GM12878 (cell line): ENCODE results near the gene PLEKHN1. TPM values are rescaled to one million over a fixed set of nuclear protein-coding genes. Genes with fewer than 3 reads are reported as not detected.

Experiments
- ATAC-seq: fragments of 200-7000 bp; cut with Tn5 transposase; 3 replicates; pipeline ENCODE4 v1.9.1; 2020; ENCODE audit warnings: mild to moderate bottlenecking, moderate library complexity
- BruUV-seq: library from RNA; stranded (reverse); fragments of 400-500 nt; replicated peaks from 2 replicates; lab custom pipeline; 2021; lab: Mats Ljungman, UMichigan
- CTCF ChIA-PET: fragments of 300-600 bp; sonication (Branson Sonifier 250); formaldehyde crosslinking; extraction: SDS; loops from one replicate; lab custom pipeline; 2021; ENCODE audit warnings: inconsistent platforms; lab: Yijun Ruan, JAX
- POLR2A ChIA-PET: fragments of 350-600 bp; formaldehyde crosslinking; extraction: SDS; loops from one replicate; lab custom pipeline; 2021; ENCODE audit warnings: inconsistent platforms; lab: Charles Lee
- RAD21 ChIA-PET: fragments of 300-600 bp; sonication (Branson Sonifier 250); formaldehyde crosslinking; loops from one replicate; lab custom pipeline; 2023; ENCODE audit warnings: antibody characterized with exemption; ENCODE audit not compliant: unreplicated experiment; lab: Charles Lee
- SMC1A ChIA-PET: fragments of 300-600 bp; sonication (Branson Sonifier 250); formaldehyde crosslinking; loops from one replicate; lab custom pipeline; 2023; ENCODE audit not compliant: unreplicated experiment, uncharacterized antibody; lab: Charles Lee
- DNase-seq: peaks from one replicate; pipeline ENCODE4 v3.0.0-alpha.2; 2011; ENCODE audit warnings: low read depth, low spot score
- FAIRE-seq: peaks from 3 replicates; lab custom pipeline; 2011; peaks lifted over from hg19 to GRCh38; lab: Jason Lieb, UNC
- H2AFZ ChIP-seq: 2 replicates; pipeline ENCODE4 v1.6.0; 2011; ENCODE audit warnings: low read depth, low read length, control low read depth; ENCODE audit not compliant: control insufficient read depth
- H3K27ac ChIP-seq: 2 replicates; pipeline ENCODE4 v1.5.1; 2011; ENCODE audit warnings: control low read depth; ENCODE audit not compliant: control insufficient read depth, insufficient read depth
- H3K27me3 ChIP-seq, 2 experiments: replicated peaks in 1 of 2; 2 replicates each; pipeline versions ENCODE4 v1.6.0 to v1.6.1; 2011; ENCODE audit warnings: low read length in 1 of 2; ENCODE audit not compliant: control insufficient read depth in 2 of 2, insufficient read depth in 2 of 2
- H3K36me3 ChIP-seq, 2 experiments: 2 replicates each; pipeline ENCODE4 v1.5.1; 2011; ENCODE audit warnings: low read length in 1 of 2; ENCODE audit not compliant: control insufficient read depth in 2 of 2, insufficient read depth in 2 of 2
- H3K4me1 ChIP-seq: 2 replicates; pipeline ENCODE4 v1.6.1; 2011; ENCODE audit warnings: mild to moderate bottlenecking, low read length, moderate library complexity, mixed read lengths; ENCODE audit not compliant: control insufficient read depth, insufficient read depth
- H3K4me2 ChIP-seq: 2 replicates; pipeline ENCODE4 v1.6.0; 2011; ENCODE audit warnings: control low read depth; ENCODE audit not compliant: control insufficient read depth, insufficient read depth
- H3K4me3 ChIP-seq: fragments of 200-600 bp; sonication (generic); 2 replicates; pipeline ENCODE4 v1.5.1; 2016
- H3K79me2 ChIP-seq: 2 replicates; pipeline ENCODE4 v1.6.0; 2011; ENCODE audit warnings: low read length; ENCODE audit not compliant: control insufficient read depth, insufficient read depth
- H3K9ac ChIP-seq: 2 replicates; pipeline ENCODE4 v1.8.0; 2011; ENCODE audit warnings: low read length, control low read depth, mixed read lengths; ENCODE audit not compliant: control insufficient read depth, insufficient read depth
- H3K9me3 ChIP-seq: replicated peaks from 3 replicates; pipeline ENCODE4 v1.5.1; 2011; ENCODE audit warnings: mild to moderate bottlenecking, low read length; ENCODE audit not compliant: control insufficient read depth, insufficient read depth
- H4K20me1 ChIP-seq: 2 replicates; pipeline ENCODE4 v1.6.0; 2011; ENCODE audit not compliant: control insufficient read depth, insufficient read depth
- CBX5 ChIP-seq: sonication (generic); IDR thresholded peaks from 2 replicates; pipeline ENCODE4 v1.6.1; 2016; ENCODE audit warnings: low read depth, moderate library complexity, mild to moderate bottlenecking, inconsistent platforms
- FOS ChIP-seq: IDR thresholded peaks from 3 replicates; pipeline ENCODE4 v1.6.1; 2011; ENCODE audit warnings: borderline replicate concordance; ENCODE audit not compliant: insufficient read length; ENCODE audit errors: extremely low read depth
- IKZF2 ChIP-seq, 2 experiments: fragments of 450-650 bp; IDR thresholded peaks; 2 replicates each; pipeline ENCODE4 v1.6.1; 2017; ENCODE audit warnings: mild to moderate bottlenecking in 2 of 2, moderate library complexity in 2 of 2
- MYB ChIP-seq: fragments of 150-350 bp; IDR thresholded peaks from 2 replicates; pipeline ENCODE4 v1.6.1; 2014; ENCODE audit warnings: mild to moderate bottlenecking, low read depth, low read length, borderline replicate concordance
- NFIC ChIP-seq: IDR thresholded peaks from 2 replicates; pipeline ENCODE4 v1.6.1; 2012; ENCODE audit warnings: low read depth, mild to moderate bottlenecking, inconsistent platforms, low read length, moderate library complexity
- NR2F1 ChIP-seq: fragments of 450-650 bp; conservative IDR thresholded peaks from 2 replicates; pipeline ENCODE4 v1.6.1; 2017; ENCODE audit warnings: mild to moderate bottlenecking
- RBBP5 ChIP-seq: fragments of 200-600 bp; sonication (generic); conservative IDR thresholded peaks from 2 replicates; pipeline ENCODE4 v1.6.1; 2016
- WGBS: methylation state at CpG from one replicate; pipeline ENCODE4 v1.1.6; 2016; ENCODE audit warnings: low lambda C conversion rate; ENCODE audit not compliant: insufficient replicate concordance, insufficient coverage; ENCODE audit errors: missing lambda C conversion rate; 5-methylcytosine and 5-hydroxymethylcytosine counted together
- in situ Hi-C: fragments of 300-500 bp; cut with MboI; formaldehyde crosslinking; loops from 9 replicates; pipeline ENCODE4 v1.14.3; 2018; ENCODE audit warnings: mixed read lengths
- intact Hi-C: fragments of 100-400 bp; cut with micrococcal nuclease; formaldehyde crosslinking; loops from one replicate; pipeline ENCODE4 v1.14.2; 2022; ENCODE audit not compliant: unreplicated experiment
- polyA plus RNA-seq, 11 experiments: library from polyadenylated mRNA; depleted of rRNA in 4 of 11; unstranded in 6 of 11; stranded (reverse) in 5 of 11; fragments of >200 nt; fragmentation: Nextera tagmentation in 4 of 11; fragmentation: Illumina TruSeq in 1 of 11; extraction: Ambion mirVana in 4 of 11; extraction: Trizol in 1 of 11; gene quantifications; 1 replicate in 1 of 11; 2 replicates in 10 of 11; pipeline versions ENCODE4 v1.2.1 to v1.2.3, GENCODE V29; 2011 to 2016; ENCODE audit warnings: inconsistent platforms in 2 of 11, missing spikeins in 2 of 11, low read depth in 1 of 11
- total RNA-seq, 4 experiments: library from RNA; depleted of rRNA in 3 of 4; stranded (reverse); fragments of >200 nt in 3 of 4; fragmentation: Illumina TruSeq in 1 of 4; extraction: Trizol in 1 of 4; gene quantifications; 2 replicates each; pipeline versions ENCODE4 v1.2.1 to v1.2.3, GENCODE V29; 2013 to 2021
- TF ChIP-seq, protein P1 (sequence below): IDR thresholded peaks from 2 replicates; pipeline ENCODE4 v1.6.1; 2011; ENCODE audit warnings: low read depth, mild to moderate bottlenecking, low read length, moderate library complexity, borderline replicate concordance; ENCODE audit errors: extremely low read depth
- TF ChIP-seq, protein P2 (sequence below): fragments of 450-650 bp; IDR thresholded peaks from 2 replicates; pipeline ENCODE4 v1.6.1; 2017; ENCODE audit warnings: mild to moderate bottlenecking, moderate library complexity
- TF ChIP-seq, protein P3 (sequence below): IDR thresholded peaks from 2 replicates; pipeline ENCODE4 v1.6.1; 2011; ENCODE audit warnings: borderline replicate concordance, low read depth, mild to moderate bottlenecking, moderate library complexity, low read length; ENCODE audit not compliant: insufficient read depth, poor library complexity, severe bottlenecking

Gene PLEKHN1
- total and polyA plus RNA-seq, 10 of the 15 experiments (the other 5 are each of a cell fraction or from before 2014, with no cell fraction given) = 0.04 to 0.26 (median 0.18) TPM; not detected in 6

DNA sequence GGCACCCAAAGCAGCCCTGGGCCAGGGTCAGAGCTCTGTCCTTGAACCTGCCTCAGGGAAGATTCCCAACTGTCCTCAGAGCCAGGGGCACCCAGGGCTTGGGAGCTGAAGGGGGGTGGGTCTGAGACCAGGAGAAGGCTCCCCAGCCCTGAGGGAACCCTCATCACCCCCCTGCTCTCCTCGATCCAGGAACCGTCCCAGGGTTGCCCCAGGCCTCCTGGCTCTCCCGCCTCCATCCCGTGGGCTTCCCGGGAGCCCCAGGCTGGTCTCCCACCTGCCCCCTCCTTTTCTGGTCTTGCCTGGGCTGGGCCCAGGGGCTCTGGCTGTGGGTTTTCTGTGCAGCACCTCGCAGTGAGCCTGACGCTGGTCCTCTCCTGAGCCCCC, 49.2 kb upstream of the PLEKHN1 start:
- H3K79me2 ChIP-seq = no peaks in the 10 kb centered on the region
- H3K9ac ChIP-seq = no peak overlapping the region
- no peaks in the 10 kb centered on the region for H3K36me3 ChIP-seq
- no peak overlapping the region for H3K4me2 ChIP-seq
- ChIA-PET RAD21 (no interaction called here), SMC1A (no interaction called here), CTCF (no interaction called here), POLR2A (no interaction called here)
- no peaks in the 10 kb centered on the region; the same call in none of the 2 replicates for H4K20me1 ChIP-seq
- FAIRE-seq = no peak
- H3K27ac ChIP-seq = no peak overlapping the region
- H3K27me3 ChIP-seq = peaks cover 2 to 4% of the 10 kb centered on the region in 2 experiments; a peak in 3 of 4 replicates
- in situ Hi-C loops = no loop called here
- intact Hi-C loops = no loop called here
- H3K4me1 ChIP-seq = no peaks in the 10 kb centered on the region
- no TSS peak for BruUV-seq
- ATAC-seq = no peak
- no peak overlapping the region for H3K4me3 ChIP-seq
- 45% methylated on average over 7 of the region's 7 CpGs for WGBS
- H2AFZ ChIP-seq = no peak overlapping the region
- DNase-seq = no peak
- TF ChIP-seq RBBP5 = no peak
- H3K9me3 ChIP-seq = no peaks in the 10 kb centered on the region

DNA sequence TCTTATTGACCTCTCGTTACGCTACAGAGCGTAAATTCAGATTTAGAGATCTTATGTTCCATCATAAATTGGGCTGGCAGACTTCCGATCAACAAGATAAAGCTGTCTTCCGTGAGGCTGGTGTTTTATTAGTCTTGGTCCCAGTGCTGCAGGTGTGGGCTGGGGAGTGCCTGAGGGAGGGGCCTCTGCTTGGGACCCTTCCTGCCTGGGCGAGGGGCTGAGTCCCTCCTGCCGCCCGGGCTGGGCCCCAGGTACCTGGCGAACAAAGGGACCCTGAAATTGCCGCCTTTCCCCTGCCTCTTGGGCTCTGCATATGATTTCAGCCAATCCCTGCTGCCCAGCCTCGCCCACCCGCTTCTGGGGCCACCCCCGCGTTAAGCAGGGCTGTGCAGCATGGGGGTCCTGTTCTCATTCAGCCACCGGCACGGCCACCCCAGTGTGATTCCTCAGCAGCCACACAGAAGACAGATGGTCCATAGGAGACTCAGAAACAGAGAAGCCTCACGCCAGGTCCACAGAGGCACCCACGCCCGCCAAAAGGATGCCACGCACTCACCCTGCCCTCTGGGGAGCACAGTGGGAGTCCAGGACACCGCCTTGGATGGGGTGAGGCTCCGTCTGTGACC, 48.7 kb upstream of the PLEKHN1 start:
- DNase-seq = no peak
- in situ Hi-C loops = no loop called here
- Histone ChIP-seq H3K27me3 (peaks cover 2 to 9% of the 10 kb centered on the region in 2 experiments; a peak in 3 of 4 replicates), H3K4me2 (no peak overlapping the region), H3K9ac (no peak overlapping the region), H4K20me1 (no peaks in the 10 kb centered on the region; the same call in none of the 2 replicates), H3K79me2 (no peaks in the 10 kb centered on the region), H3K27ac (no peak overlapping the region), H2AFZ (no peak overlapping the region), H3K9me3 (no peaks in the 10 kb centered on the region), H3K4me3 (no peak overlapping the region), H3K4me1 (no peaks in the 10 kb centered on the region), H3K36me3 (no peaks in the 10 kb centered on the region)
- RAD21 ChIA-PET = no interaction called here
- no peak for ATAC-seq
- FAIRE-seq = no peak
- no peak for TF ChIP-seq NR2F1
- no peak for TF ChIP-seq NFIC
- TF ChIP-seq, protein P1, sequence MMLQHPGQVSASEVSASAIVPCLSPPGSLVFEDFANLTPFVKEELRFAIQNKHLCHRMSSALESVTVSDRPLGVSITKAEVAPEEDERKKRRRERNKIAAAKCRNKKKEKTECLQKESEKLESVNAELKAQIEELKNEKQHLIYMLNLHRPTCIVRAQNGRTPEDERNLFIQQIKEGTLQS = no peak
- no peak for TF ChIP-seq CBX5
- TF ChIP-seq, protein P2, sequence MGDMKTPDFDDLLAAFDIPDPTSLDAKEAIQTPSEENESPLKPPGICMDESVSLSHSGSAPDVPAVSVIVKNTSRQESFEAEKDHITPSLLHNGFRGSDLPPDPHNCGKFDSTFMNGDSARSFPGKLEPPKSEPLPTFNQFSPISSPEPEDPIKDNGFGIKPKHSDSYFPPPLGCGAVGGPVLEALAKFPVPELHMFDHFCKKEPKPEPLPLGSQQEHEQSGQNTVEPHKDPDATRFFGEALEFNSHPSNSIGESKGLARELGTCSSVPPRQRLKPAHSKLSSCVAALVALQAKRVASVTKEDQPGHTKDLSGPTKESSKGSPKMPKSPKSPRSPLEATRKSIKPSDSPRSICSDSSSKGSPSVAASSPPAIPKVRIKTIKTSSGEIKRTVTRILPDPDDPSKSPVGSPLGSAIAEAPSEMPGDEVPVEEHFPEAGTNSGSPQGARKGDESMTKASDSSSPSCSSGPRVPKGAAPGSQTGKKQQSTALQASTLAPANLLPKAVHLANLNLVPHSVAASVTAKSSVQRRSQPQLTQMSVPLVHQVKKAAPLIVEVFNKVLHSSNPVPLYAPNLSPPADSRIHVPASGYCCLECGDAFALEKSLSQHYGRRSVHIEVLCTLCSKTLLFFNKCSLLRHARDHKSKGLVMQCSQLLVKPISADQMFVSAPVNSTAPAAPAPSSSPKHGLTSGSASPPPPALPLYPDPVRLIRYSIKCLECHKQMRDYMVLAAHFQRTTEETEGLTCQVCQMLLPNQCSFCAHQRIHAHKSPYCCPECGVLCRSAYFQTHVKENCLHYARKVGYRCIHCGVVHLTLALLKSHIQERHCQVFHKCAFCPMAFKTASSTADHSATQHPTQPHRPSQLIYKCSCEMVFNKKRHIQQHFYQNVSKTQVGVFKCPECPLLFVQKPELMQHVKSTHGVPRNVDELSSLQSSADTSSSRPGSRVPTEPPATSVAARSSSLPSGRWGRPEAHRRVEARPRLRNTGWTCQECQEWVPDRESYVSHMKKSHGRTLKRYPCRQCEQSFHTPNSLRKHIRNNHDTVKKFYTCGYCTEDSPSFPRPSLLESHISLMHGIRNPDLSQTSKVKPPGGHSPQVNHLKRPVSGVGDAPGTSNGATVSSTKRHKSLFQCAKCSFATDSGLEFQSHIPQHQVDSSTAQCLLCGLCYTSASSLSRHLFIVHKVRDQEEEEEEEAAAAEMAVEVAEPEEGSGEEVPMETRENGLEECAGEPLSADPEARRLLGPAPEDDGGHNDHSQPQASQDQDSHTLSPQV = no peak
- no peak for TF ChIP-seq FOS
- no peak for TF ChIP-seq MYB
- TF ChIP-seq, protein P3, sequence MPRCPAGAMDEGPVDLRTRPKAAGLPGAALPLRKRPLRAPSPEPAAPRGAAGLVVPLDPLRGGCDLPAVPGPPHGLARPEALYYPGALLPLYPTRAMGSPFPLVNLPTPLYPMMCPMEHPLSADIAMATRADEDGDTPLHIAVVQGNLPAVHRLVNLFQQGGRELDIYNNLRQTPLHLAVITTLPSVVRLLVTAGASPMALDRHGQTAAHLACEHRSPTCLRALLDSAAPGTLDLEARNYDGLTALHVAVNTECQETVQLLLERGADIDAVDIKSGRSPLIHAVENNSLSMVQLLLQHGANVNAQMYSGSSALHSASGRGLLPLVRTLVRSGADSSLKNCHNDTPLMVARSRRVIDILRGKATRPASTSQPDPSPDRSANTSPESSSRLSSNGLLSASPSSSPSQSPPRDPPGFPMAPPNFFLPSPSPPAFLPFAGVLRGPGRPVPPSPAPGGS = no peak
- TF ChIP-seq IKZF2 (IDR thresholded peaks at IDR 0.05) = no peak
- no TSS peak for BruUV-seq
- SMC1A ChIA-PET = no interaction called here
- POLR2A ChIA-PET = no interaction called here
- intact Hi-C loops = no loop called here
- CTCF ChIA-PET = no interaction called here
- WGBS = 27% methylated on average over 22 of the region's 22 CpGs
